Fibroblast of lung (primary cell): ENCODE measurements around the gene FAM24B. TPM values are rescaled to one million over a fixed set of nuclear protein-coding genes. Genes with fewer than 3 reads are reported as not detected.

Source experiments
- DNase-seq, 2 donors: peaks; one replicate each; pipeline versions ENCODE4 v3.0.0 to v3.0.0-alpha.2; 2010; ENCODE audit warnings: low read depth in 2 of 2
- H2AFZ ChIP-seq: 2 replicates; pipeline ENCODE4 v1.5.1; 2012; ENCODE audit warnings: low read length, control low read depth, inconsistent platforms
- H3K27ac ChIP-seq: 2 replicates; pipeline ENCODE4 v1.5.1; 2011; ENCODE audit warnings: low read length, control low read depth; ENCODE audit not compliant: insufficient read depth
- H3K27me3 ChIP-seq: 2 replicates; pipeline ENCODE4 v1.5.1; 2011; ENCODE audit warnings: mild to moderate bottlenecking, low read length; ENCODE audit not compliant: control insufficient read depth, insufficient read depth
- H3K36me3 ChIP-seq: 2 replicates; pipeline ENCODE4 v1.5.1; 2011; ENCODE audit warnings: low read length; ENCODE audit not compliant: control insufficient read depth, insufficient read depth
- H3K4me1 ChIP-seq: 2 replicates; pipeline ENCODE4 v1.5.1; 2011; ENCODE audit warnings: low read length; ENCODE audit not compliant: control insufficient read depth, insufficient read depth; ENCODE audit errors: extremely low read depth
- H3K4me2 ChIP-seq: 2 replicates; pipeline ENCODE4 v1.5.1; 2011; ENCODE audit warnings: low read length, control low read depth; ENCODE audit not compliant: insufficient read depth; ENCODE audit errors: extremely low read depth
- H3K4me3 ChIP-seq, 4 experiments: fragments of 200-600 bp in 1 of 4; sonication (generic) in 1 of 4; replicated peaks in 1 of 4; 2 replicates each; pipeline ENCODE4 v1.5.1; 2011 to 2016; ENCODE audit warnings: low read length in 4 of 4, low read depth in 3 of 4, mild to moderate bottlenecking in 3 of 4, control low read depth in 2 of 4, inconsistent platforms in 1 of 4, mixed read lengths in 1 of 4; ENCODE audit not compliant: insufficient read depth in 1 of 4; ENCODE audit errors: control extremely low read depth in 1 of 4
- H3K79me2 ChIP-seq: 2 replicates; pipeline ENCODE4 v1.5.1; 2012; ENCODE audit warnings: mild to moderate bottlenecking, low read length, inconsistent platforms; ENCODE audit not compliant: control insufficient read depth, insufficient read depth
- H3K9ac ChIP-seq: 2 replicates; pipeline ENCODE4 v1.5.1; 2011; ENCODE audit warnings: mild to moderate bottlenecking, low read length, control low read depth; ENCODE audit not compliant: insufficient read depth
- H3K9me3 ChIP-seq: 2 replicates; pipeline ENCODE4 v1.5.1; 2012; ENCODE audit warnings: low read depth, low read length; ENCODE audit not compliant: control insufficient read depth, insufficient read depth
- H4K20me1 ChIP-seq: 2 replicates; pipeline ENCODE4 v1.5.1; 2011; ENCODE audit warnings: low read length; ENCODE audit not compliant: control insufficient read depth, insufficient read depth; ENCODE audit errors: extremely low read depth
- EZH2 ChIP-seq: IDR thresholded peaks from 2 replicates; pipeline ENCODE4 v1.5.1; 2012; ENCODE audit warnings: low read length, control low read depth, mild to moderate bottlenecking; ENCODE audit errors: missing control alignments
- polyA minus RNA-seq: library from RNA; depleted of rRNA, polyadenylated mRNA; stranded (reverse); fragments of >200 nt; gene quantifications from 2 replicates; pipeline ENCODE4 v1.2.3, GENCODE V29; 2011; ENCODE audit warnings: low replicate concordance
- polyA plus RNA-seq, 2 donors: library from polyadenylated mRNA; depleted of rRNA in 1 of 2; stranded (reverse) in 1 of 2; unstranded in 1 of 2; fragments of >200 nt; gene quantifications; 2 replicates each; pipeline ENCODE4 v1.2.1, GENCODE V29; 2011 to 2012; ENCODE audit warnings: missing spikeins in 1 of 2
- total RNA-seq: library from RNA; depleted of rRNA; stranded (reverse); fragments of >200 nt; gene quantifications from 2 replicates; pipeline ENCODE4 v1.2.1, GENCODE V29; 2014
- TF ChIP-seq, protein P1 (sequence below), 2 donors: IDR thresholded peaks in 1 of 2; conservative IDR thresholded peaks in 1 of 2; 1 replicate in 1 of 2; 2 replicates in 1 of 2; pipeline ENCODE4 v1.5.1; 2011 to 2012; ENCODE audit warnings: low read length in 2 of 2, control low read depth in 1 of 2, inconsistent platforms in 1 of 2, low read depth in 1 of 2, mild to moderate bottlenecking in 1 of 2

Gene FAM24B, protein sequence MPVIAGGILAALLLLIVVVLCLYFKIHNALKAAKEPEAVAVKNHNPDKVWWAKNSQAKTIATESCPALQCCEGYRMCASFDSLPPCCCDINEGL
- total RNA-seq = 4.4 and 6.8 TPM in 2 replicates
- polyA plus RNA-seq = 3.9 and 4.9 TPM in 2 replicates
- polyA plus RNA-seq (2012) = 4.0 and 4.5 TPM in 2 replicates
- polyA minus RNA-seq = not detected in 2 replicates

GRCh38 chr10:122879339-122880273 is at the start of gene FAM24B:
FAM24B (minus strand) TSS chr10:122879581; CDS start chr10:122850515, 29,066 bp downstream.
- Histone ChIP-seq H3K27me3 (no peaks in the 10 kb centered on the region), H3K27ac (peak within 1 kb of the TSS; percentile 75), H3K9ac (peak within 1 kb of the TSS; percentile 70), H3K4me3 (peak within 1 kb of the TSS; percentile 71 to 80 (median 72)), H3K36me3 (no peaks in the 10 kb centered on the region), H3K4me1 (no peaks in the 10 kb centered on the region), H3K79me2 (peaks cover 27% of the 10 kb centered on the region), H3K9me3 (no peaks in the 10 kb centered on the region), H3K4me2 (peak within 1 kb of the TSS; percentile 85), H2AFZ (peak within 1 kb of the TSS; percentile 100), H4K20me1 (no peaks in the 10 kb centered on the region)
- no peak for TF ChIP-seq EZH2
- TF ChIP-seq, protein P1, sequence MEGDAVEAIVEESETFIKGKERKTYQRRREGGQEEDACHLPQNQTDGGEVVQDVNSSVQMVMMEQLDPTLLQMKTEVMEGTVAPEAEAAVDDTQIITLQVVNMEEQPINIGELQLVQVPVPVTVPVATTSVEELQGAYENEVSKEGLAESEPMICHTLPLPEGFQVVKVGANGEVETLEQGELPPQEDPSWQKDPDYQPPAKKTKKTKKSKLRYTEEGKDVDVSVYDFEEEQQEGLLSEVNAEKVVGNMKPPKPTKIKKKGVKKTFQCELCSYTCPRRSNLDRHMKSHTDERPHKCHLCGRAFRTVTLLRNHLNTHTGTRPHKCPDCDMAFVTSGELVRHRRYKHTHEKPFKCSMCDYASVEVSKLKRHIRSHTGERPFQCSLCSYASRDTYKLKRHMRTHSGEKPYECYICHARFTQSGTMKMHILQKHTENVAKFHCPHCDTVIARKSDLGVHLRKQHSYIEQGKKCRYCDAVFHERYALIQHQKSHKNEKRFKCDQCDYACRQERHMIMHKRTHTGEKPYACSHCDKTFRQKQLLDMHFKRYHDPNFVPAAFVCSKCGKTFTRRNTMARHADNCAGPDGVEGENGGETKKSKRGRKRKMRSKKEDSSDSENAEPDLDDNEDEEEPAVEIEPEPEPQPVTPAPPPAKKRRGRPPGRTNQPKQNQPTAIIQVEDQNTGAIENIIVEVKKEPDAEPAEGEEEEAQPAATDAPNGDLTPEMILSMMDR (conservative IDR thresholded peaks at IDR 0.05 in 1 of 2, IDR thresholded peaks at IDR 0.05 in 1 of 2; ENCODE audit: low read depth in 1 of 2, low read length in 2 of 2) = no peak
- peak; percentile 94 to 98 for DNase-seq

DNA sequence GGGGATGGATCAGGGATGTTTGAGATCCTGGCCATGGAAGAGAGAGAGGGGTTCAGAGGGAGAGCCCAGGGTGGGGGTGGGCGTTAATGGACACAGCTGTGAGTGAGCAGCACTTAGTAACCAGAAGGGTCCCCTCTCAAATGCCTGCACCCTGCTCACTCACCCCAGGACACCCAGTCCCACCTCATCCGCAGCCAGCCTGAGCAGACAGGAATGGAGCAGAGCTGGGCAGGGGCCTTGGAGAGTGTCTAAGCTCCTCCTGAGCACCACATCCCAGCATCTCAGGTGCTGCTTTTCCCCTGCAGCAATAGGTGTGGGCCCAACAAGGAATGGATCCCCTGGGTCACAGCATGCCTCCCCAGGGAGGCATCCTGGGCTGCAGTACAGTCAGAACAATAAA is 36.3 kb upstream of the FAM24B start:
- H3K4me3 ChIP-seq = no peak overlapping the region
- no peak overlapping the region for H3K9ac ChIP-seq
- DNase-seq = no peak
- no peaks in the 10 kb centered on the region for H3K79me2 ChIP-seq
- no peak overlapping the region for H3K4me2 ChIP-seq
- TF ChIP-seq EZH2 = no peak
- TF ChIP-seq, protein P1 (conservative IDR thresholded peaks at IDR 0.05 in 1 of 2, IDR thresholded peaks at IDR 0.05 in 1 of 2; ENCODE audit: low read depth in 1 of 2, low read length in 2 of 2) = no peak
- H4K20me1 ChIP-seq = no peaks in the 10 kb centered on the region
- H3K36me3 ChIP-seq = no peaks in the 10 kb centered on the region
- H3K27me3 ChIP-seq = no peaks in the 10 kb centered on the region
- no peak overlapping the region for H3K27ac ChIP-seq
- no peak overlapping the region for H2AFZ ChIP-seq
- no peaks in the 10 kb centered on the region for H3K4me1 ChIP-seq
- no peaks in the 10 kb centered on the region for H3K9me3 ChIP-seq

DNA sequence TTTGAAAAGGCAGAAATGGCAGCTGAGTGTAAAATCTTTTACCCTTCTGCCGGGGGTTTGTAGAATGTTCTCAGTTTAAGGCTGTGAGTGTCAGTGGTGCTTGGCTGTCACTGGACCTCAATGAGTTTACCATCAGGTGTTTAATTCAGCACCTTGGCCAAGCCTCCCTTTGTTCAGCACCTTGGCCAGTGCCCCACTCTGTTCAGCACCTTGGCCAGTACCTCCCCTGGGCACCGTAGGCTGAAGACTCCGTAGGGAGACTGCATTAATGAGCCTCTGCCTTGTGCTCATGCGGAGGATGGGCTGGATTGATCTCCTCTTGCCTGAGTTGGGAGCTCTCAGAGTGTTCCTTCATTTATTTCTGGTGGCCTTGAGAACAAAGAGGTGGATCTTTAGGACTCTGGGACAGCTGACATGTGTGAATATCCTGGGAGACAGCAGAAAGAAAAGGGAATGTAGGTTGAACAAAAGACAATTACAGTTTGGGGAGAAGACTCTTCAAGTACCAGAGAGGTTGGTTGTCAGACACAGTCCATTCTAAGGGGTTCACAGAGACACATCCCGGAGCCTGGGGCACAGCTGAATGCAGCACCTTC is 32.6 kb upstream of the FAM24B start:
- Histone ChIP-seq H4K20me1 (no peaks in the 10 kb centered on the region), H3K4me3 (no peak overlapping the region), H3K4me1 (no peaks in the 10 kb centered on the region), H3K27me3 (no peaks in the 10 kb centered on the region), H3K9ac (no peak overlapping the region), H3K4me2 (no peak overlapping the region), H2AFZ (no peak overlapping the region), H3K36me3 (no peaks in the 10 kb centered on the region), H3K9me3 (no peaks in the 10 kb centered on the region), H3K79me2 (no peaks in the 10 kb centered on the region), H3K27ac (no peak overlapping the region)
- no peak for TF ChIP-seq EZH2
- TF ChIP-seq, protein P1 (conservative IDR thresholded peaks at IDR 0.05 in 1 of 2, IDR thresholded peaks at IDR 0.05 in 1 of 2; ENCODE audit: low read depth in 1 of 2, low read length in 2 of 2) = no peak
- peak; percentile 44 to 55 for DNase-seq
